ENCODE measurements around the gene PPP1R1A.

DNA sequence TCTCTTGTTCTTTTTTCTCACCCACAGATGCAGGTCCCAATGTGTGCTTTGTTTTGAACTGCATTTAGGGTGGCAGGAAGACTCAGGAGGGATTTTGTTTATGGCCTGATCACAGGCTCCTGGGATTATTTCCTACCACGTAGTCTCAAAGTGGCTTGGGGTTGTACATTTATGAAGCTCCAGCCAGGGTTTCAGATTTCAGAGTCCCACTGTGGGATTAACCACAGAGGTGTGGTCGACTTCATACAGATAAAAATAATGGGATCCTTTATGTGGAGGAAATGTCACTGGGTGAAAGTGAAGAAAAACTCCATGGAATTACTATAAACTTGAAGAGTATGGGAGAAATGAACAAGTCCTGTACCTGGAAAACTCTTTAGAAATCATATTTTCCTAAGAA is 14.2 kb upstream of the PPP1R1A start:
- TF ChIP-seq CTCF (IDR thresholded peaks at IDR 0.05; ENCODE audit: low read depth, low read length, poor library complexity, severe bottlenecking), result no peak
- no peak for TF ChIP-seq EZH2phosphoT487 (IDR thresholded peaks at IDR 0.05; ENCODE audit: borderline replicate concordance, low read length)
